Spleen (tissue), 13 donors: ENCODE measurements around the gene MEOX1. TPM values are rescaled to one million over a fixed set of nuclear protein-coding genes. Genes with fewer than 3 reads are reported as not detected.

Experiments
- DNase-seq: peaks from one replicate; pipeline ENCODE4 v3.0.0-alpha.2; 2020
- H3K27ac ChIP-seq, 8 donors: fragments of 200-600 bp; sonication (generic) in 7 of 8; 1 replicate in 4 of 8; 2 replicates in 4 of 8; pipeline versions ENCODE4 v1.5.0 to v1.8.0; 2016 to 2021; ENCODE audit warnings: inconsistent platforms in 4 of 8, mild to moderate bottlenecking in 4 of 8, moderate library complexity in 1 of 8
- H3K27me3 ChIP-seq, 7 donors: fragments of 200-600 bp; sonication (generic) in 6 of 7; replicated peaks in 1 of 7; 1 replicate in 4 of 7; 2 replicates in 3 of 7; pipeline versions ENCODE4 v1.5.0 to v1.8.0; 2016 to 2021; ENCODE audit warnings: inconsistent platforms in 3 of 7, mild to moderate bottlenecking in 1 of 7
- H3K36me3 ChIP-seq, 6 donors: fragments of 200-600 bp; sonication (generic) in 5 of 6; 1 replicate in 4 of 6; 2 replicates in 2 of 6; pipeline versions ENCODE4 v1.5.0 to v1.8.0; 2016 to 2021; ENCODE audit warnings: inconsistent platforms in 2 of 6
- H3K4me1 ChIP-seq, 6 donors: fragments of 200-600 bp; sonication (generic) in 5 of 6; 1 replicate in 3 of 6; 2 replicates in 3 of 6; pipeline versions ENCODE4 v1.5.0 to v1.8.0; 2016 to 2021; ENCODE audit warnings: inconsistent platforms in 3 of 6
- H3K4me3 ChIP-seq, 8 donors: fragments of 200-600 bp; sonication (generic) in 7 of 8; 1 replicate in 4 of 8; 2 replicates in 4 of 8; pipeline versions ENCODE4 v1.5.0 to v1.8.0; 2016 to 2021; ENCODE audit warnings: inconsistent platforms in 4 of 8, mild to moderate bottlenecking in 4 of 8, moderate library complexity in 2 of 8
- H3K9me3 ChIP-seq, 8 donors: fragments of 200-600 bp; sonication (generic) in 7 of 8; 1 replicate in 4 of 8; 2 replicates in 4 of 8; pipeline versions ENCODE4 v1.5.0 to v1.8.0; 2016 to 2021; ENCODE audit warnings: inconsistent platforms in 4 of 8
- POLR2A ChIP-seq, 3 donors: fragments of 450-650 bp; IDR thresholded peaks; one replicate each; pipeline ENCODE4 v1.5.1; 2017; ENCODE audit warnings: antibody characterized with exemption in 3 of 3, mild to moderate bottlenecking in 1 of 3
- POLR2AphosphoS5 ChIP-seq, 3 donors: sonication (generic); formaldehyde crosslinking; IDR thresholded peaks; one replicate each; pipeline ENCODE4 v1.5.1; 2017; ENCODE audit warnings: antibody characterized with exemption in 3 of 3
- WGBS, 5 donors: extraction: QIAGEN DNeasy Blood & Tissue Kit in 3 of 5; methylation state at CpG; one replicate each; pipeline versions ENCODE4 v1.1.5 to v1.1.7; 2013 to 2018; 5-methylcytosine and 5-hydroxymethylcytosine counted together
- intact Hi-C: fragments of 100-400 bp; cut with DNase I; formaldehyde crosslinking; loops from one replicate; pipeline ENCODE4 v1.15.0; 2023; ENCODE audit warnings: low total_unique reads
- long read RNA-seq, 2 donors: transcript quantifications; one replicate each; lab custom pipeline, GENCODE V29; 2026
- polyA plus RNA-seq, 3 donors: library from polyadenylated mRNA; stranded (reverse); fragments of 200-250 nt; gene quantifications; one replicate each; pipeline ENCODE4 v1.2.1, GENCODE V29; 2013
- total RNA-seq, 7 donors: library from RNA; depleted of rRNA in 3 of 7; stranded (reverse); fragments of >200 nt in 3 of 7; fragmentation: NEBNext Ultra II Directional in 4 of 7; extraction: Animal tissue kit (Norgen Biotek cat#: 25700) in 4 of 7; gene quantifications; one replicate each; pipeline versions ENCODE4 v1.1.0 to v1.2.1, GENCODE V29; 2016 to 2021
- TF ChIP-seq, protein P1 (sequence below), 11 experiments: fragments of 200-600 bp in 7 of 11; fragments of 450-650 bp in 4 of 11; sonication (generic) in 4 of 11; IDR thresholded peaks in 8 of 11; conservative IDR thresholded peaks in 3 of 11; 1 replicate in 7 of 11; 2 replicates in 4 of 11; pipeline versions ENCODE4 v1.4.0 to v1.8.0; 2016 to 2021; ENCODE audit warnings: antibody characterized with exemption in 11 of 11, inconsistent platforms in 4 of 11, mild to moderate bottlenecking in 1 of 11
- donor health status: healthy with polysubstance abuse.
- donor health status: DM: no; HTN: no; CAD: no; lungs with moderate emphysema.
- donor health status: DM: no; HTN: no; CAD: no.
- donor health status: Bipolar disorder and iron deficiency.
- donor health status: healthy.
- donor health status: DM: no; HTN: no; CAD: no.
- donor health status: DM: yes; HTN: yes; CAD: no.

The MEOX1 gene
- total RNA-seq (10 to 100 TPM in 6 of 7 donors, 1 to 10 TPM in 1; 4.1 to 46.9 (median 32.9) TPM), polyA plus RNA-seq (10 to 100 TPM in 1 of 3 donors, 1 to 10 TPM in 2; 5.6 to 14.8 (median 7.5) TPM)
- long read RNA-seq, donor 1, partial matches to known transcripts = 0 of 4 reads
- long read RNA-seq, donor 1, other reads (novel, unspliced or antisense) = 0 of 4 reads
- long read RNA-seq, donor 2, partial matches to known transcripts = 0 of 5 reads
- long read RNA-seq, donor 2, other reads (novel, unspliced or antisense) = 0 of 5 reads

- Histone ChIP-seq H3K9me3 (no peaks in the 10 kb centered on the region), H3K27me3 (peaks cover 0 to 31% (median 0%) of the 10 kb centered on the region in 7 donors), H3K27ac (peak within 1 kb of the TSS in 7 of 8 donors; percentile 30 to 75 (median 53)), H3K4me1 (peaks cover 0 to 72% (median 44%) of the 10 kb centered on the region in 6 donors), H3K36me3 (no peaks in the 10 kb centered on the region), H3K4me3 (peak within 1 kb of the TSS in 5 of 8 donors; percentile 10 to 38 (median 26))
- 49 to 73% (median 62%) methylated on average over 8 of the region's 8 CpGs for WGBS, 5 donors
- TF ChIP-seq POLR2A (IDR thresholded peaks at IDR 0.05) (no peak), POLR2AphosphoS5 (IDR thresholded peaks at IDR 0.05) (no peak)
- TF ChIP-seq, protein P1, sequence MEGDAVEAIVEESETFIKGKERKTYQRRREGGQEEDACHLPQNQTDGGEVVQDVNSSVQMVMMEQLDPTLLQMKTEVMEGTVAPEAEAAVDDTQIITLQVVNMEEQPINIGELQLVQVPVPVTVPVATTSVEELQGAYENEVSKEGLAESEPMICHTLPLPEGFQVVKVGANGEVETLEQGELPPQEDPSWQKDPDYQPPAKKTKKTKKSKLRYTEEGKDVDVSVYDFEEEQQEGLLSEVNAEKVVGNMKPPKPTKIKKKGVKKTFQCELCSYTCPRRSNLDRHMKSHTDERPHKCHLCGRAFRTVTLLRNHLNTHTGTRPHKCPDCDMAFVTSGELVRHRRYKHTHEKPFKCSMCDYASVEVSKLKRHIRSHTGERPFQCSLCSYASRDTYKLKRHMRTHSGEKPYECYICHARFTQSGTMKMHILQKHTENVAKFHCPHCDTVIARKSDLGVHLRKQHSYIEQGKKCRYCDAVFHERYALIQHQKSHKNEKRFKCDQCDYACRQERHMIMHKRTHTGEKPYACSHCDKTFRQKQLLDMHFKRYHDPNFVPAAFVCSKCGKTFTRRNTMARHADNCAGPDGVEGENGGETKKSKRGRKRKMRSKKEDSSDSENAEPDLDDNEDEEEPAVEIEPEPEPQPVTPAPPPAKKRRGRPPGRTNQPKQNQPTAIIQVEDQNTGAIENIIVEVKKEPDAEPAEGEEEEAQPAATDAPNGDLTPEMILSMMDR (IDR thresholded peaks at IDR 0.05 in 8 of 11, conservative IDR thresholded peaks at IDR 0.05 in 3 of 11) = no peak
- intact Hi-C loops = no loop called here
- DNase-seq = no peak
Observed at GRCh38 chr17:43661699-43662412, at the start of gene MEOX1. TSS of gene MEOX1 (minus strand) at chr17:43661922. CDS start at chr17:43661534, 388 bp downstream.

- Histone ChIP-seq H3K27ac (no peak overlapping the region), H3K9me3 (no peaks in the 10 kb centered on the region), H3K4me1 (peaks cover 4 to 21% (median 17%) of the 10 kb centered on the region in 6 donors), H3K36me3 (no peaks in the 10 kb centered on the region), H3K27me3 (peaks cover 0 to 63% (median 0%) of the 10 kb centered on the region in 7 donors), H3K4me3 (no peak overlapping the region)
- TF ChIP-seq POLR2AphosphoS5 (IDR thresholded peaks at IDR 0.05) (no peak), POLR2A (IDR thresholded peaks at IDR 0.05) (no peak)
- TF ChIP-seq, protein P1 (IDR thresholded peaks at IDR 0.05 in 8 of 11, conservative IDR thresholded peaks at IDR 0.05 in 3 of 11) = no peak
- WGBS, 5 donors = 87 to 92% (median 90%) methylated on average over 6 of the region's 6 CpGs
- intact Hi-C loops = no loop called here
- DNase-seq = no peak
Observed at GRCh38 chr17:43710101-43710500, 48.4 kb upstream of the MEOX1 start.

GRCh38 chr17:43709210-43709609 lies 47.5 kb upstream of the MEOX1 start:
- 75 to 86% (median 84%) methylated on average over 4 of the region's 4 CpGs for WGBS, 5 donors

More at GRCh38 chr17:43709210-43709609, 47.5 kb upstream of the MEOX1 start:
- Histone ChIP-seq H3K27me3 (peaks cover 0 to 59% (median 0%) of the 10 kb centered on the region in 7 donors), H3K27ac (no peak overlapping the region), H3K36me3 (no peaks in the 10 kb centered on the region), H3K4me3 (no peak overlapping the region), H3K4me1 (peaks cover 4 to 16% (median 13%) of the 10 kb centered on the region in 6 donors), H3K9me3 (no peaks in the 10 kb centered on the region)
- TF ChIP-seq POLR2A (IDR thresholded peaks at IDR 0.05) = no peak
- TF ChIP-seq POLR2AphosphoS5 (IDR thresholded peaks at IDR 0.05) = no peak
- TF ChIP-seq, protein P1 (IDR thresholded peaks at IDR 0.05 in 8 of 11, conservative IDR thresholded peaks at IDR 0.05 in 3 of 11) = no peak
- intact Hi-C loops = no loop called here
- DNase-seq = no peak
